Prostate gland (tissue), 2 donors: Measurements from ENCODE around the gene CMSS1. TPM values are rescaled to one million over a fixed set of nuclear protein-coding genes. Genes with fewer than 3 reads are reported as not detected.

Experiments used
- DNase-seq: peaks from one replicate; pipeline ENCODE4 v3.0.0-alpha.2; 2019; ENCODE audit warnings: low spot score
- H3K27ac ChIP-seq, 2 donors: fragments of 200-600 bp; sonication (generic); 2 replicates each; pipeline ENCODE4 v1.5.1; 2017 to 2019
- H3K27me3 ChIP-seq: fragments of 200-600 bp; sonication (generic); replicated peaks from 2 replicates; pipeline ENCODE4 v1.5.1; 2019; ENCODE audit not compliant: insufficient read depth
- H3K36me3 ChIP-seq, 2 donors: fragments of 200-600 bp; sonication (generic); 1 replicate in 1 of 2; 2 replicates in 1 of 2; pipeline versions ENCODE4 v1.5.1 to v1.8.1; 2017 to 2019
- H3K4me1 ChIP-seq: fragments of 200-600 bp; sonication (generic); replicated peaks from 2 replicates; pipeline ENCODE4 v1.5.1; 2019
- H3K4me3 ChIP-seq, 2 donors: fragments of 200-600 bp; sonication (generic); 2 replicates each; pipeline ENCODE4 v1.5.1; 2017 to 2019
- H3K9me3 ChIP-seq: fragments of 200-600 bp; sonication (generic); 2 replicates; pipeline ENCODE4 v1.5.1; 2017
- CTCF ChIP-seq, 4 experiments: fragments of 200-600 bp in 2 of 4; fragments of 450-650 bp in 2 of 4; sonication (generic) in 2 of 4; IDR thresholded peaks; 1 replicate in 3 of 4; 2 replicates in 1 of 4; pipeline ENCODE4 v1.5.1; 2016 to 2019; ENCODE audit warnings: antibody characterized with exemption in 4 of 4, mild to moderate bottlenecking in 2 of 4, moderate library complexity in 2 of 4
- POLR2A ChIP-seq: fragments of 450-650 bp; IDR thresholded peaks from one replicate; pipeline ENCODE4 v1.6.1; 2016; ENCODE audit warnings: antibody characterized with exemption, mild to moderate bottlenecking
- POLR2AphosphoS5 ChIP-seq: sonication (generic); formaldehyde crosslinking; IDR thresholded peaks from one replicate; pipeline ENCODE4 v1.6.1; 2017; ENCODE audit warnings: antibody characterized with exemption
- WGBS: methylation state at CpG from one replicate; pipeline ENCODE4 v1.1.5; 2018; 5-methylcytosine and 5-hydroxymethylcytosine counted together
- intact Hi-C: fragments of 100-400 bp; cut with DNase I; formaldehyde crosslinking; loops from one replicate; pipeline ENCODE4 v1.14.2; 2022
- total RNA-seq, 2 donors: library from RNA; depleted of rRNA; stranded (reverse); fragments of >200 nt; gene quantifications; one replicate each; pipeline ENCODE4 v1.1.0, GENCODE V29; 2016

Gene CMSS1
- total RNA-seq, 2 donors from 2014 or later, result 10.2 to 13.6 TPM

DNA sequence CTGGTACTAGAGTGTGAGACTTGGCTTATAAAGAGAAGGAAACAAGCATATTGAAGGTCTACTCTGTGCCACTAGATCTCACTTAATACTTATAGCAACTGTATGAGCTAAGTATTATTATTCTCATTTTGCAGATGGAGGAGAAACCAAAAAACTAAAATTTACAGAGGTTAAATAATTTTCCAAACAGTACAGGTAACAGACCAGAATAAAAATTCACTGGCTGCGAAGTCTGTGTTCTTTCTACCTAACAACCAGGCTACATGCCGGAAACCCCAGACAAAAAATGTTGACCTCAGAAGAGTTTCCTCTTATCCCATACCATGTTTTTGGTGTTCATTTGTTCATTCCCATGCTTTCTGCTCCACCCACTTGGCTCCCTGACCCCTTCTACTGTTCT lies 46.6 kb downstream of the CMSS1 start:
- DNase-seq, result no peak
- H3K36me3 ChIP-seq, result no peaks in the 10 kb centered on the region
- no peaks in the 10 kb centered on the region for H3K4me1 ChIP-seq
- no peak overlapping the region for H3K4me3 ChIP-seq
- H3K27me3 ChIP-seq, result no peaks in the 10 kb centered on the region
- TF ChIP-seq POLR2A, result no peak
- no peak for TF ChIP-seq POLR2AphosphoS5
- TF ChIP-seq CTCF (IDR thresholded peaks at IDR 0.05), result no peak
- no peak overlapping the region for H3K27ac ChIP-seq
- WGBS, result 94% methylated on average over 2 of the region's 2 CpGs
- no peaks in the 10 kb centered on the region for H3K9me3 ChIP-seq
- intact Hi-C loops, result no loop called here

GRCh38 chr3:99865321-99865720 lies 47.7 kb downstream of the CMSS1 start:
- H3K9me3 ChIP-seq, result no peaks in the 10 kb centered on the region
- no peak for TF ChIP-seq POLR2AphosphoS5
- TF ChIP-seq POLR2A, result no peak
- TF ChIP-seq CTCF (IDR thresholded peaks at IDR 0.05), result no peak
- H3K4me1 ChIP-seq, result no peaks in the 10 kb centered on the region
- H3K36me3 ChIP-seq, result no peaks in the 10 kb centered on the region
- no peak overlapping the region for H3K4me3 ChIP-seq
- H3K27ac ChIP-seq, result no peak overlapping the region
- H3K27me3 ChIP-seq, result no peaks in the 10 kb centered on the region
- DNase-seq, result no peak
- intact Hi-C loops, result no loop called here
- 80% methylated on average over 1 of the region's 1 CpG for WGBS

DNA sequence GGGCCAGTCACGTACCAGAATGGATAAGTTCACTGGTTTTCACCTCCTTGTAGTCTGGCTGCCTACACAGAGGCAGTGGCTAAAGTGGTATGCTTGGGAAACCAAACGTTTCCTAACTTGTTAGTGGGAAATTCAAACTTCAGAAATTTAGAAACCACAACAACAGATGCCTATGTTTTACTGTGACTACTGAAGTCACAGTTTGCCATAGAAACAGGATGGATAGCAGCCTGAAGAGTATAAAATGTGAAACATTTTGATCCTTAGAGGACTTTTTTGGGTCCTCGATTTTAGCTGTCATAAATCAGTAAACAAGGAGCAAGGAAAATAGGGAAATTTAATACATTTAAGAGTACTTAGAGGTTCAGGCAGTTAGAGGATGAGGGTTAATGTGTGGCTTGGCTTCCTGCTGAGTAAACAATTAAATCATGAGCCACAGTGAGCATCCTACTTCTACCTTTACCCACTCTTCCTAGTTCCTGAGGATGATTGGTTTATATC lies 48.6 kb downstream of the CMSS1 start:
- 39% methylated on average over 3 of the region's 3 CpGs for WGBS
- H3K4me1 ChIP-seq, result no peaks in the 10 kb centered on the region
- H3K36me3 ChIP-seq, result no peaks in the 10 kb centered on the region
- TF ChIP-seq CTCF (IDR thresholded peaks at IDR 0.05), result no peak
- TF ChIP-seq POLR2A, result no peak
- TF ChIP-seq POLR2AphosphoS5, result no peak
- H3K27me3 ChIP-seq, result no peaks in the 10 kb centered on the region
- H3K4me3 ChIP-seq, result no peak overlapping the region
- intact Hi-C loops, result no loop called here
- no peaks in the 10 kb centered on the region for H3K9me3 ChIP-seq
- H3K27ac ChIP-seq, result no peak overlapping the region
- DNase-seq, result no peak

DNA sequence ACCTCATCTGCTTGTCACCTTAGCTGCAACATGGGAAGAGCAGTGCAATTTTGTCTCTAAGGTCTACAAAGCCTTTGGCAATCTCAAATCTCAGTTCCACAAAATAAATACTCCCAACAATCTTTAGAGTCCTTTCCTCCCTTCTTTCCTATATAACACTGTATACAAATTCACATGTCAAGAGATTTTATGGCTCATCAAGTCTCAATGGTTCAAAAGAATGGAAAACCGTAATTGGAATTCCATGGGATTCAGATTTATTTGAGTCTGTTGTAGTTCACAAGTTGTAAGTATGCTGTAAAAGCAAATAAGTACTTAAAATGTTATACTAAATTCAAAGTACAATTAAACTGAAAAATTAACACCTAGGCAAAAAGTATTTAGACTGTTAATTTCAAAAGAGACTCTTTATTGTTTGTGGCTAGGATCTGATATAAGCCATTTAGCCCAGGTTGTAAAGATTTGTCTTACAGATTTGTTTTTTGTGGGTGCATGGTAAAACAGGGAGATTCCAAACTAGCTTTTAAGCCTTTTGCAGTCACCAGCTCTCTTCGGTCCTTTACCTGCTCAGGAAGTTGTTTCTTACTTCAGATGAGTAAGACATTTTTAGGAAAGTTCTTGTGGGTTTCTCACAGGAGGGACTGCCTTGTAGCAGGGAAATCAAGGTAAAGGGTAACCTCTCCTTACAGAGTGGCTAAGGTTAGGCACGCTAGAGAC lies 50.1 kb downstream of the CMSS1 start:
- Histone ChIP-seq H3K9me3 (no peaks in the 10 kb centered on the region), H3K36me3 (no peaks in the 10 kb centered on the region), H3K27ac (peak overlapping the region in 1 of 2 donors; percentile 42), H3K4me3 (no peak overlapping the region), H3K4me1 (no peaks in the 10 kb centered on the region), H3K27me3 (no peaks in the 10 kb centered on the region)
- no peak for TF ChIP-seq POLR2A
- no peak for TF ChIP-seq CTCF (IDR thresholded peaks at IDR 0.05)
- no peak for TF ChIP-seq POLR2AphosphoS5
- no peak for DNase-seq
- WGBS, result 67% methylated on average over 3 of the region's 3 CpGs
- intact Hi-C loops, result no loop called here

DNA sequence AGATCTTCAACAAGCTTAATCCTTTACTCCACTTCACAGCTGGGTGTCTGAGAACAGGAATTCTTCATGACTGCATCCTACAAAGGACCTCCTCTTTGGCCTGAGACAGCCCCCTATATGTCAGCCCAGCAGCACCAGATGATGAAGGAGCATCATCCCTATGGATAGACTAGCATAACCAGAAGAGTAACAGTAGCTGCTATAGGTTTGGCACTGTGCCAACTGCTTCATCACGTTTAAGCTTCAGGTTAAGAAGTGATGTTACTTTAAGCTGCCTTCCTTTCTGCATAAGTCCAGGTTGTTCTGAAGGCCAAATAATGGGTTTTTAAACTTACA lies 50.6 kb downstream of the CMSS1 start:
- intact Hi-C loops, result no loop called here
- no peaks in the 10 kb centered on the region for H3K4me1 ChIP-seq
- H3K36me3 ChIP-seq, result no peaks in the 10 kb centered on the region
- 9% methylated on average over 1 of the region's 1 CpG for WGBS
- no peaks in the 10 kb centered on the region for H3K27me3 ChIP-seq
- H3K27ac ChIP-seq, result peak overlapping the region; percentile 26 to 42
- TF ChIP-seq CTCF (IDR thresholded peaks at IDR 0.05), result no peak
- TF ChIP-seq POLR2A, result no peak
- TF ChIP-seq POLR2AphosphoS5, result no peak
- peak; percentile 10 for DNase-seq
- no peak overlapping the region for H3K4me3 ChIP-seq
- no peaks in the 10 kb centered on the region for H3K9me3 ChIP-seq
